K562 (cell line): ENCODE data around the gene COX11. TPM values are rescaled to one million over a fixed set of nuclear protein-coding genes. Genes with fewer than 3 reads are reported as not detected.

ENCODE experiments used
- ATAC-seq: fragments of 200-7000 bp; cut with Tn5 transposase; 3 replicates; pipeline ENCODE4 v1.9.1; 2020; ENCODE audit warnings: moderate library complexity
- BruUV-seq: library from RNA; stranded (reverse); fragments of 400-500 nt; replicated peaks from 2 replicates; lab custom pipeline; 2021; lab: Mats Ljungman, UMichigan
- CTCF ChIA-PET: fragments of 300-600 bp; formaldehyde crosslinking; extraction: SDS; loops from one replicate; lab custom pipeline; 2021; ENCODE audit warnings: low intra/inter-chr PET ratio; lab: Yijun Ruan, JAX
- POLR2A ChIA-PET: fragments of 300-600, 350-650 bp; sonication (Branson Sonifier 250); formaldehyde crosslinking; extraction: SDS; loops from one replicate; lab custom pipeline; 2021; ENCODE audit warnings: antibody characterized with exemption, inconsistent platforms; lab: Yijun Ruan, JAX
- DNase-seq, 4 experiments: peaks; one replicate each; pipeline versions ENCODE4 v3.0.0 to v3.0.0-alpha.2; 2011 to 2018; ENCODE audit warnings: low spot score in 3 of 4, mixed read lengths in 3 of 4; ENCODE audit errors: extremely low read depth in 1 of 4
- FAIRE-seq: peaks from 2 replicates; lab custom pipeline; 2011; peaks lifted over from hg19 to GRCh38; lab: Jason Lieb, UNC
- H2AFZ ChIP-seq: 2 replicates; pipeline ENCODE4 v1.6.0; 2011; ENCODE audit warnings: low read depth, low read length, control low read depth, inconsistent platforms
- H3K27ac ChIP-seq: fragments of 200-600 bp; 3 replicates; pipeline ENCODE4 v1.8.0; 2011; ENCODE audit warnings: low read depth, mild to moderate bottlenecking, control low read depth, inconsistent platforms, low read length, moderate library complexity, mixed read lengths; ENCODE audit errors: extremely low read depth
- H3K27me3 ChIP-seq, 2 experiments: fragments of 300-600 bp in 1 of 2; 2 replicates in 1 of 2; 3 replicates in 1 of 2; pipeline versions ENCODE4 v1.6.0 to v1.8.0; 2011; ENCODE audit warnings: inconsistent platforms in 2 of 2, low read length in 2 of 2, mild to moderate bottlenecking in 1 of 2, mixed read lengths in 1 of 2, moderate library complexity in 1 of 2; ENCODE audit not compliant: control insufficient read depth in 2 of 2, insufficient read depth in 2 of 2
- H3K36me3 ChIP-seq: fragments of 300-600 bp; 3 replicates; pipeline ENCODE4 v1.8.0; 2011; ENCODE audit warnings: mild to moderate bottlenecking, low read length, inconsistent platforms; ENCODE audit not compliant: control insufficient read depth, insufficient read depth
- H3K4me1 ChIP-seq, 2 experiments: fragments of 200-600 bp in 1 of 2; replicated peaks in 1 of 2; 2 replicates in 1 of 2; 3 replicates in 1 of 2; pipeline versions ENCODE4 v1.5.1 to v1.8.0; 2011; ENCODE audit warnings: inconsistent platforms in 2 of 2, low read length in 2 of 2, mild to moderate bottlenecking in 1 of 2, mixed read lengths in 1 of 2, moderate library complexity in 1 of 2; ENCODE audit not compliant: control insufficient read depth in 2 of 2, insufficient read depth in 2 of 2
- H3K4me2 ChIP-seq: 2 replicates; pipeline ENCODE4 v1.6.1; 2011; ENCODE audit warnings: low read length, control low read depth, inconsistent platforms, mixed read lengths; ENCODE audit not compliant: insufficient read depth
- H3K4me3 ChIP-seq: fragments of 200-600 bp; sonication (generic), shearing (Covaris generic); 2 replicates; pipeline ENCODE4 v1.5.1; 2016; ENCODE audit warnings: control low read depth, inconsistent platforms
- H3K79me2 ChIP-seq: fragments of 200-600 bp; 3 replicates; pipeline ENCODE4 v1.8.0; 2011; ENCODE audit warnings: low read length, inconsistent platforms; ENCODE audit not compliant: control insufficient read depth, insufficient read depth
- H3K9ac ChIP-seq, 2 experiments: 2 replicates each; pipeline versions ENCODE4 v1.6.0 to v1.6.1; 2011; ENCODE audit warnings: low read depth in 2 of 2, low read length in 2 of 2, control low read depth in 1 of 2, inconsistent platforms in 1 of 2, mild to moderate bottlenecking in 1 of 2, mixed read lengths in 1 of 2; ENCODE audit not compliant: insufficient read depth in 1 of 2
- H3K9me1 ChIP-seq: one replicate; pipeline ENCODE4 v1.6.0; 2011; ENCODE audit warnings: inconsistent platforms, mild to moderate bottlenecking, low read length, moderate library complexity; ENCODE audit not compliant: control insufficient read depth, insufficient read depth
- H3K9me3 ChIP-seq: replicated peaks from 2 replicates; pipeline ENCODE4 v1.5.1; 2011; ENCODE audit warnings: low read depth, low read length, inconsistent platforms; ENCODE audit not compliant: control insufficient read depth, insufficient read depth
- H4K20me1 ChIP-seq: replicated peaks from 2 replicates; pipeline ENCODE4 v1.6.1; 2011; ENCODE audit warnings: low read length, inconsistent platforms, mixed read lengths; ENCODE audit not compliant: control insufficient read depth, insufficient read depth
- ATF6 ChIP-seq: sonication (generic); formaldehyde crosslinking; IDR thresholded peaks from 2 replicates; pipeline ENCODE4 v1.4.0; 2020; ENCODE audit warnings: mild to moderate bottlenecking, missing genetic modification reagents
- SFPQ ChIP-seq: fragments of 200-400 bp; formaldehyde crosslinking; IDR thresholded peaks from 2 replicates; pipeline ENCODE4 v1.6.1; 2017; ENCODE audit warnings: mild to moderate bottlenecking, low read depth, low read length, moderate library complexity
- SIN3A ChIP-seq, 2 experiments: fragments of 150-350 bp in 1 of 2; IDR thresholded peaks; 2 replicates each; pipeline ENCODE4 v1.6.1; 2011 to 2016; ENCODE audit warnings: borderline replicate concordance in 2 of 2, low read depth in 2 of 2, low read length in 2 of 2, mild to moderate bottlenecking in 2 of 2, moderate library complexity in 2 of 2; ENCODE audit not compliant: control insufficient read depth in 1 of 2
- SOX6 ChIP-seq: fragments of 450-650 bp; IDR thresholded peaks from 2 replicates; pipeline ENCODE4 v1.6.1; 2014; ENCODE audit warnings: mild to moderate bottlenecking
- SRSF3 ChIP-seq: fragments of 200-400 bp; formaldehyde crosslinking; IDR thresholded peaks from 2 replicates; pipeline ENCODE4 v1.6.1; 2016; ENCODE audit warnings: mild to moderate bottlenecking, low read length, moderate library complexity; ENCODE audit not compliant: insufficient read depth
- TBP ChIP-seq: optimal IDR thresholded peaks from 2 replicates; pipeline ENCODE3; 2011; ENCODE audit warnings: low read depth, low read length, improper control_type of control experiment
- ZC3H11A ChIP-seq: IDR thresholded peaks from 2 replicates; pipeline ENCODE4 v1.6.1; 2012; ENCODE audit warnings: low read depth, low read length, improper control_type of control experiment
- ZSCAN29 ChIP-seq: fragments of 450-650 bp; IDR thresholded peaks from 2 replicates; pipeline ENCODE4 v1.6.1; 2017
- WGBS: fragments of 100-300 bp; shearing (Covaris generic); methylation state at CpG from one replicate; pipeline ENCODE4 v1.1.6; 2016; ENCODE audit warnings: low coverage, mixed read lengths; ENCODE audit not compliant: insufficient coverage; ENCODE audit errors: missing lambda C conversion rate; 5-methylcytosine and 5-hydroxymethylcytosine counted together
- in situ Hi-C: fragments of 300-500 bp; cut with MboI; formaldehyde crosslinking; loops from 4 replicates; pipeline ENCODE4 v1.15.0; 2018; ENCODE audit warnings: inconsistent platforms, mixed read lengths
- intact Hi-C: fragments of 100-400 bp; cut with micrococcal nuclease; formaldehyde crosslinking; loops from 2 replicates; pipeline ENCODE4 v1.14.2; 2022
- polyA plus RNA-seq, 8 experiments: library from polyadenylated mRNA; depleted of rRNA in 4 of 8; stranded (reverse) in 5 of 8; unstranded in 3 of 8; fragments of >200 nt; fragmentation: Nextera tagmentation in 2 of 8; fragmentation: Illumina TruSeq in 1 of 8; extraction: Ambion mirVana in 2 of 8; extraction: Trizol in 1 of 8; gene quantifications; 2 replicates each; pipeline versions ENCODE4 v1.2.1 to v1.2.3, GENCODE V29; 2011 to 2014; ENCODE audit warnings: inconsistent platforms in 1 of 8, missing spikeins in 1 of 8
- total RNA-seq, 7 experiments: library from RNA; depleted of rRNA in 6 of 7; stranded (reverse); fragments of >200 nt in 6 of 7; fragmentation: Illumina TruSeq in 2 of 7; extraction: Trizol in 2 of 7; gene quantifications; 2 replicates each; pipeline versions ENCODE4 v1.2.1 to v1.2.3, GENCODE V29; 2011 to 2021; ENCODE audit warnings: low replicate concordance in 1 of 7

The COX11 gene
- total and polyA plus RNA-seq, 9 of the 15 experiments (the other 6 are each of a cell fraction or from before 2014, with no cell fraction given), result 18.5 to 112 (median 30.7) TPM

DNA sequence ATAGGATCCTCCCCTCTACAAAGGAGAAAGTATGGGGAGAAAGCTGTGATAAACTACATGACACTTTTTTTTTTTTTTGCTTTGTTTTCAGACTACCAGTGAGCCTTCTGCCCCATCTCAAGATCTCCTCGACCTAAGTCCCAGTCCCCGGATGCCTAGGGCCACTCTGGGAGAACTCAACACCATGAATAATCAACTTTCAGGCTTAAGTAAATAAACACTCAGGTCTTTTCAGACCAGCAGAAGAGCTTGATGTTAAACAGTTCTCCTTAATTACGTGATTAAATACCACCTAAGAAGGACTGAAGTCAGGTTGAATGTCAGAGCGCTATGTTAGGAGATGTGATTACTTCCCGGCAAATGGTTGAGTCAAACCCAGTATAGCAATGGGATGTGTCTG, 31.4 kb downstream of the COX11 start:
- Histone ChIP-seq H3K4me1 (no peaks in the 10 kb centered on the region), H3K9me1 (no peaks in the 10 kb centered on the region), H3K9me3 (no peaks in the 10 kb centered on the region), H3K4me3 (no peak overlapping the region), H4K20me1 (no peaks in the 10 kb centered on the region), H3K79me2 (no peaks in the 10 kb centered on the region), H3K4me2 (no peak overlapping the region), H2AFZ (no peak overlapping the region), H3K9ac (no peak overlapping the region), H3K27me3 (no peaks in the 10 kb centered on the region), H3K36me3 (peaks cover 41% of the 10 kb centered on the region; the same call in 2 of the 3 replicates), H3K27ac (no peak overlapping the region)
- TF ChIP-seq SIN3A (IDR thresholded peaks at IDR 0.05; ENCODE audit: borderline replicate concordance in 2 of 2, control insufficient read depth in 1 of 2, low read depth in 2 of 2, low read length in 2 of 2) (no peak), SRSF3 (no peak), TBP (no peak), ZC3H11A (no peak), SFPQ (no peak), ZSCAN29 (no peak), SOX6 (no peak), ATF6 (no peak)
- ChIA-PET POLR2A (no interaction called here), CTCF (no interaction called here)
- intact Hi-C loops, result no loop called here
- no TSS peak for BruUV-seq
- ATAC-seq (no peak), FAIRE-seq (no peak), DNase-seq (no peak)
- in situ Hi-C loops, result no loop called here
- 81% methylated on average over 5 of the region's 5 CpGs for WGBS
